Fibroblast of gingiva (primary cell): ENCODE measurements around the gene TSPEAR.

ENCODE experiments used
- DNase-seq: peaks from one replicate; pipeline ENCODE4 v3.0.0-alpha.2; 2011; ENCODE audit warnings: low read depth

The TSPEAR gene

DNA sequence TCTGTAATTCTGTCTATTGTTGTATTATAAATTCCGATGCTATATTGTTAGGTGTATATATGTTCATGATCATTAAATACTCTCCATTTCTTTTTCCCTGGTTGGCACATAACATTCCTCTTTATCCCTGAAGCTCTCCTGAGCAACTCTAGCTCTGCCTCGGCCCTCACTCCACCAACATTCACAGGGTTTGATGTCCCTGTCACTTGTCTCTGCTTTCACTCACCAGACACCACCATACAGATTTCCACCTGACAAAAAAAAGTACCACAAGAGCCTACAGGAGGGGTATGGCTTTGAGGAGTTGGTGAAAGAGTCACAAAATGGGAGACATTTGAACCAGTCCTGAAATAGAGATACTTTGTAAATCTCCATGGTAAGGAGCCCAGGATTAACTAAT is 8.8 kb upstream of the TSPEAR start:
- no peak for DNase-seq

DNA sequence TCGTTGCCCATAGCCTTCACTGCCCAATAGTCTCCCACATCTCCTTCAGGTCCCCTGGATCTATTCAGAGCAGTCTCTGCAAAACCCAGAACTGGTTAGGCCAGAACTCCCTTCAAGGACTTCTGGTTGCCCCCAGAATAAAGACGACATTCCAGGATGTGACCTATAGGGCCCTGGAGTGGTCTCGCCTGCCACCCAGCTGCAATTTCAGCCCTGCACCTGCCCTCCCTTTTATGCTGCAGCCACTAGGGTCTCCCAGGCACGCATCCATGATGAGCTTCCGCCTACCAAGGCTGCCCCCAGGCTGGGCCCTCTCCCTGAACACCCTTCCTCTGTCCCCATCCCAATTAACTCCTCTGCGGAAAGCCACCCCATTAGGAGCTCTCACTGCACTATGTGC is 7.2 kb upstream of the TSPEAR start:
- DNase-seq, result no peak

DNA sequence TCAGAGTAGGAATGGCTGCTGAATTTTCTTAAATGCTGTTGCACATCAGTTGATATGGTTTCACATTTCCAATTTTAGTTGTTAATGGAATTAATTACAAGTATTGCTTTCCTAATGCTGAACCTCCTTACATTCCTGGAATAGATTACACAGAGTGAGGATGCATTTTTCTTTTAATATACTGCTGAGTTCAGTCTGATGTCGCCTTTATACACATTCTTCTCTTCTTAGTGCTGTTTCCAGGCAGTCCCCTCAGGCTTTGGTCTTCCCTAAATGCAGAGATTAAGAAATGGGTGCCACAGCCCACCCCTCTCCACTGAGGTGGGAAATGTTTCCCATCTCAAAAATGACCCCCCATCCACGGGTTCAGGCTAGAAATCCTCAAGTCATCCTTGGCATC is 6.7 kb upstream of the TSPEAR start:
- no peak for DNase-seq

DNA sequence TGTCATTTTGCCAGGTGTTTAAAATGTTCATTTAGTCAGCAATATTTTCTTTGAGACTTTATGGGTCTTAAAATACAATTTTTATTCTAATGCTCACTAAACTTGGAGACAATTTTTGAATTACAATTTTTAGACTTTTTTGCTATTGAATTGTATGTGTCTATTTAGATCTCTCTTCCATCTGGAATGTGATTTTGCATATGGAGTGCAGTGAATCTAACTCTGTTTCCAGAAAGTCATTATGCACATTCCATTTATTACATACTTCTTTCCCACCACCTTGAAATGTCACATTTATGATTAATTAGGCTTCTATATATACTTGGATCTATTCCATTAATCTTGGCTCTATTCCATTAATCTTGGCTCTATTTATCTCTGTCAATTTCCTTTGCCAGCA is 5.6 kb upstream of the TSPEAR start:
- no peak for DNase-seq

DNA sequence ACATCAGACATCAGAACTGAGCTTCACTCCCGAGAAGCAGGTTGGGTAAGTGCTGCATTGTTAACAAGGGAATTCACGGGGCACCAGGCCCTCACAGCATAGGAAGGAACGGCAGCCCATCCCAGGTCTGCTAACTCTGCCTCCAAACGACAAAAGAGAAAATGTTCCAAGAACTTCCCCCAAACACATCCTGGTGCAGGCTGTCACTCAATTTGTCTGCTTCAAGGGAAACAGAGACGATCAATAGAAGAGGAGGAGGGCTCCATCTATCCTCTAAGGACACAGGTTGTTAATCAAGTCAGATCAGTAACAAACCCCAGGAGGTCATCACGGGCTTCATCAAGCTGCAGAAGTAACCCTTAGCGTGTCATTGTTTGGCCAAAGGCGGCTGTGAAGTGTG is 3.5 kb upstream of the TSPEAR start:
- DNase-seq, result no peak

DNA sequence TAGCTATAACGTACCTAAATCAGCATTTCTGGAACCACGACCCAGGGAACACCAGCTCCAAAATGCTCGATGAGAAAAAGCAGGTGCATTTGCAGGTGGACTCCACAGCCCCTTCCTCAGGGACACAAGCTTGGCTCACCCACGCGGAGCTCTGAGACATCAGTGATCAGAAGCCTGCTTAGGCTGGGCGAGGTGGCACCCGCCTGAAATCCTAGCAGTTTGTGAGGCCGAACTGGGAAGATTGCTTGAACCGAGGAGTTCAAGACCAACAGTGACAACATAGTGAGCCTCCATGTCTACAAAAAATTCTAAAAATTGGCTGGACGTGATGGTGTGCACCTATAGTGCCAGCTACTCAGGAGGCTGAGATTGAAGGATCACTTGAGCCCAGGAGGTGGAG is 2.5 kb upstream of the TSPEAR start:
- DNase-seq, result no peak

DNA sequence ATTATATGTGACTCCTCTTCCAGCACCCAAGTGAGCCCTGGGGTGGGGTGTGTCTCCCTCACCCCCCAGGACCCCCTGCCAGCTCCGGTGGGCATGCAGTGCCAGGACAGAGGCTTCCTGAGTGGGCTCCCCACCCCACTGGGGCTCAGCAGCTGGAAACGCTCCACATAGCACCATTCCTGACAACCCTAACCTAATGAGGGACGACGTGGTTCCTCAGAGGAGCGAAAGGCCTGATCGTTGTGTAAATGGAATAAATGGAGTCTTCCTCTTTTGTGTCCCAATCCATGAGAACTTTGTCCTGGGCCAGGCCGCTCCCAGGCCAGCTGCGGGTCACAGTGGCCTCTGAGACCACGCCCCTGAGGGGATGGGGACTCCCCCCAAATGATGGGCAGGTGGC is 1.8 kb upstream of the TSPEAR start:
- no peak for DNase-seq

DNA sequence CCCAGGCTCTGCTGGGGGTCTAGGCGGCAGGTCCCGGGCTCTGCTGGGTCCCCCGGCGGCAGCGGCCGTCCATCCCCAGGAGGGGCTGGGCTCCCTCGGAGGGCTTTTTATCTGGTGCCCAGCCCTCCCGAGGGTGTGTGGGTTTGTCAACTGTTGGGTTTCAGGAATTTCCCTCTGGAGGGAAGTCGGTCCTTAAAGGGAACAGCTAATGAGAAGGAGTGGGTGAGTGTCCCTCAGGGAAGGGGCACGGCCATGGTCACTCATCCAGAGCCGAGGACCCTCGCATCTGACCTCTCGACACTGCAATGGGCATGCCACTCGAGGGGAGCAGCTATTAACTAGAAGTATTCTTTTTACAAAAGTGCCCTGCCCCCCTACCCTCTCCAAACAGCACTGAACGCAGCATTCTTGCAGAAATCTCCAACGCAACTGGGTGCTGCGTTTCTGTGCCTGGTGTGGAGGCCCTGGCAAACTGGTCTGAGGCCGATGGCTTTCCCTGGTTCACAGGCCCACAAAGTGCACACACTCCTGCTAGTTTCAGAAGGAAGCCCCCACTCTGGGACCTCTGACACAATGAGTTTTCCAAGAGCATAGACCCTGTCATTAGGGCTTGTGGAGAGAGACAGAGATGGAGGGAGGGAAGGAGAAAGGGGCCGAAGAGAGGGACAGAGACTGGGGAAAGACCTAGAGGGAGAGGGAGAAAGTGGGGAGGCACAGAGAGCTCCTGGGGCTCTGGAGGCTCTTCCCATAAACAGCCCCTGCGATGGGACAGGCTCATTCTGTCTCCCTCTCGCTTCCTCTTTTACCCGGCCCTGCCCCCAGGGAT is 1.0 kb upstream of the TSPEAR start:
- no peak for DNase-seq

DNA sequence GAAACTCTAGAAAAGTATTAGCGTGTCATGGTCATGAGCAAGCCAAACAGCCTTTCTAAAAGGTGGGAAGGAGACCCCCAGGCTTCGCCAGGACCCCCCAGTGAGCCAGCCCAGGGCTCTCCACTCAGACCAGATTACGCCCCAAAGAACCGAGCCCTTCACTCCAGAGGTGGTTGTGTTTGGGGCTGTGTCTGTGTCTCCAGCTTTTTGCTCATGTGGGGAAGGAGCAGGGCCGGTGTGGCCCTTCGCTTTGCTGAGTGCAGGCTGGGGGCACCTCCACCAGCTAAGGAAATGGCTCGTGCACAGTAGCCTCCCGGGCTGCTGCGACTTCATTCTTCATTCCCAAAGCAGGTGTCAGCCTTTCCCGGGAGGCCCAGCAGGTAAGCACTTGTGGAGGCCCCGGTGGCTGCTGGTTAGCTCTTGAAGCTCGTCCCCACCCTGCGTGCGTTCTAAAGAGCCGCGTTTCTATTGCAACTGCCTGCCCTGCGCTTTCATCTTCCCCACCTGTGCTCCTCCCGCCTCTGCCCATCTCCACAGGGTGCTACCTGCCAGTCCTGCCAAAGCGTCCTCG is 531 bp downstream of the TSPEAR start:
- DNase-seq, result no peak

DNA sequence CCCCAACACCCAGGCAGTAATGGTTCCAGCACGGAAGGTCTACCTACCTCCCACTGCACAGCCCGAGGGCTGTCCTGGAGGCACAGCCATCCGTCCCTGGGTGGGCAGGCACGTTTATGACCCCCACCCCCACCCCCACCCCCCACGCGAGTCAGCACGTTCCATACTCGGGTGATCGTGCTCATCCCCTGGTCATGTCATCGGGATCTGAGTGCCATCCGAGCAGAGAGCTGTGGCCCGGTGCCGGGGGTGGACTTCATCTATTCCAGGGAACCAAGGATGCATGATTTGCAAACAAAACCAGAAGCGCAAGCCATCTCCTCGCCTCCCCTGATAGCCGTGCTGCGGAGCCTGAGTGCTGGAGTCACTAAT is 1.1 kb downstream of the TSPEAR start:
- DNase-seq, result no peak

DNA sequence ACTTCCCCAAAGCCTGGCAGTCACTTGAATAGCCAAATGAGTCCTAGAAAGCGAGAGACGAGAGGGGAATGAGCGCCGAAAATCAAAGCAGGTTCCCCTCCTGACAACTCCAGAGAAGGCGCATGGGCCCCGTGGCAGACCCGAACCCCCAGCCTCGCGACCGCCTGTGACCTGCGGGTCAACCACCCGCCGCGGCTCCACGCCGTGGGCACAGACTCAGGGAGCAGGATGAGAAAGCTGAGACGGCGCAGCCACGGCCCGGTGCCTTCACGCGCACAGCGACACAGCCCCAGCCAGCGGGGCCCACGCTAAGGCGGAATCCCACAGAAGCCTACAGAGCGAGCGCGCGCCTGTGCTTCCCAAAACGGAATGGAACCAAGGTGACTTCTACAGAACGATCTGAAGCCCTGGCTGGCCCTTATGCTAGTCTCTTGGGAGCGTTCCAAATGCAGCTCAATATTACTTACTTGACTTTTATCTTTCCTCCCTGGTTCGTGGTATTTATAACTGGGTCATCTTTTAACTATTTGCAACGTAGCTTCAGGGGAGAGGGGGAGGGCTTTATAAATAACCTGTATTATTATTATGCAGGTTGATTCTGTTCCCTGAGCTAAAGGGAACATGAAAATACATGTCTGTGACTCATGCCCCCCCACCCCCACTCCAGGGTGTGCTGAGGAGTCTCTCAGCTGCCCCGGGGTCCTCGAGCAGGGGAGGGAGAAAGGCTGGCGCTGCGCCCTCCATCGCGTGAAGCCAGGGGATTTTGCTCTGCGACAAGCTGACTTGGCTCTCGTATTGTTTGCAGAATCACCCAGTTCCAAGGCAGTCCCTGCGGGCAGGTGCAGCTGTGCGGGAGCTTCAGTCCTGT is 1.7 kb downstream of the TSPEAR start:
- DNase-seq, result no peak

DNA sequence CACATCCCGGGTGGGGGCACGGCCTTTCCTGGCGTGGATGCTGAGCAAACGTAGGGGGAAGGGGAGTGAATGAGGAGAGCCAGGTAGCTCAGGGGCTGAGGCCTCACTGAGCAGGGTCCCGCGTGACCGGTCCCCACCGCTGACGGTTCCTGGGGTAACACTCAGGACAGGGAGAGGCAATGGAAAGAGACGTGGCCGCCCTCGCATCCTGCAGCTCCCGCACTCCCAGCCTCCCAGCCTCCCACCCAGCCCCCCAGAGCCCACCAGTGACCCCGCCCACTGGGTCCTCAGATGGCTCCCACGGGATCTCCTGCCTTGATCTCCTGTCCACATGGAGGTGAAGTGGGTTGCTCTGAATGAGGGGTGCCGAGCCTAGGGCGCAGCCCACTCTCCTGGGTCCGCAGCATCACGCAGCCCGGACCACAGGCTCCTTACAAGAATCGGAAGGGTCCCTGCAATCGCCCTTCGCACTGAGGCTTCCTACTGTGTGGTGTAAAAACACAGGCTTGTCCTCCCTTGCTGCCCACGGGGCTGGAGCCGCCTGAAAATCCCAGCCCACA is 2.4 kb downstream of the TSPEAR start:
- no peak for DNase-seq

DNA sequence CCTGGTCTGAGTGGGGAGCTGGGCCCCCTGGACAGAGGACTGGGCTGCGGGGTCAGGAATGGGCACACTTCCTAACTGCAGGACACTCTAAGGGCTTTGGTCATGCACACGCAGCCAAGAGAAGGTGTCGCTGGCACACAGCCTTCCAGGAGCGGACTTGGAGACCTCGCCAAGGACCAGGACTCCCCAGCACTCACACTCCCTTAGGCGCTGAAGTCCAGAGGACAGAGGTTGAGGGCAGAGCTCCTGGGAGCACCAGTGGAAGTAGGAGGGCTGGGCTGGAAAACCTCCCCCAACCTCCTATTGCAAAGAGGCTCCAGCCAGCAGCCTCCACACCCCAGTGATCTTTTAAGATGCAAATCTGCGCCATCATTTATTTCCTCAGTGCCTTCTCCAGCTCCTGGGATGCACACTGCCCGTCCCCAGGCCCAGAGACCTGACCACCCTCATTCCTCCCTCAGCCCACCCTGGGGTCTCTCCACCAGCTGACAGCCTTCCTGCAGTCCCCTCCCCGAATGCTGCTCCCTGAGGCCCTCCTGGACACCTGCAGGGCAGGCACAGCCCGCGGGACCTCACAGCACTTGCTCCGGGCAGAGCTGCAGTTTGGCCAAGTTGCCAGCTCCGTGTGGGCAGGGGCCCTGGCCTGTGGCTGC is 3.0 kb downstream of the TSPEAR start:
- DNase-seq, result no peak

DNA sequence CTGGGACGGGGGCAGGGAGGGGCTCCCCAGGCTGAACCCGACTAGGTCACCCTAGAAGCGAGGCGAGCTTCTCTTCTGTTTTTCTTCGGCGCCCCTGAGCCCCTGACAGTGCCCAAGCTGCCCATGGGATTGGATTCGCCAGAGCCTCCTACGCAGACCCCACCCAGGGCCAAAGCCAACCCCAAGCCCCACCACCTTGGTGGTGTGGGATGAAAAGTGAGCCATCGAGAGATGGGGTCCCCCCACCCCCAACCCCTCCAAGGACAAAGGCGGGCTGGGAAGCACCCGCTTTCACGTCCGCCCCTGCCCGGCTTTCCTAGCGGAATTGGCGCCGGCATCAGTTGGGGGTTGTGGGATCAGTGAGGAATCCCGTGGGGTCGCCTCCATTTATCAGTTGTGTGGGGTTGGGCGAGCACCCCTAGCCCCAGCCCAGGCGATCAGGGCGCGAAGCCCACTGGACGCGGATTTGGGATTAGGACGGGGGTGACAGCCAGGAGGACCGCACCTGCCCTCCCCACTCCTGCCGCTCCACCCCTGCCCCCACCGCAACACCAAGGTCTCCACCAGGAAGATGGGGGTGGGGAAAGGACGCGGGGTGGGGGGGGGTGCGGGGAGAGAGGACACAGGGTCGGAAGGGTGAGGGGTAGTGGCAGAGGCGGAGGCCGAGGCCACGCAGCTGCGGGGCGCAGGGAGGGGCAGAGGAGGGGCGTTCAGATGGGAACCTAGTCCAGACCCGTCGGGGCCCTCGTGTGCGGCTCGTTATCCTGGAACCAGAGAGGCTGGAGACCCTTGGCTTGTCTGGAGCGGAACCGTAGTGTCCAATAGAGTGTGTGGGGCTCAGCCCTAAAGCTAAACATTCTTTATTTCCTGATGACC is 4.4 kb downstream of the TSPEAR start:
- no peak for DNase-seq

DNA sequence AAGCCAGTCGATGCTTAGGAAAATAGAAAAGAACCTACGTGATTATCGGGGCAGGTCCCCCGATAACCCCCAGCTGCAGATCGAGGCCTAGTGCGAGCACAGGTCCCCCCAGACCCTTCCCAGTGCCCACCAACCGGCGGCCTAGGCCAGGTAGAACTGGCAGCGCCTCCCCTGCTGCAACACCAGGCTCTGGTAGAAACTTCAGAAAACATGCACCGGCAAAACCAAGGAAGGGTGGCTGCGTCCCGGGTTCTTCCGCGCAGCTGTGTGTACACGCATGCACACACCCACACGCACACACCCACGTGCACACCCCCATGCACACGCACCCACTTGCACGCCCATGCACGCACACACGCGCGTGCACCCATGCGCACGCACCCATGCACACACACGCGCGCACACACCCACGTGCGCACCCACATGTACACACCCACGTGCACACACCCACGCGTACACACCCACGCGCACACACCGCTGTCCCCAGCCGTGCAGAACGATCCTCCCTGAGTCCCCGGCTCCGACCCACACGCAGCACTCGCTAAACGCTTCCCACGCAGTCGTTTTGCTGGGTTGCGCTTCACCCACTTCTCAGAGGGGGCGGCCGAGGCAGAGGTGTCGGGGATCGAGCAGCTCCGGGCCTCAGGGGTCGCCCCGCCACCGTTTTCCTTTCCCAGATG is 5.2 kb downstream of the TSPEAR start:
- no peak for DNase-seq

DNA sequence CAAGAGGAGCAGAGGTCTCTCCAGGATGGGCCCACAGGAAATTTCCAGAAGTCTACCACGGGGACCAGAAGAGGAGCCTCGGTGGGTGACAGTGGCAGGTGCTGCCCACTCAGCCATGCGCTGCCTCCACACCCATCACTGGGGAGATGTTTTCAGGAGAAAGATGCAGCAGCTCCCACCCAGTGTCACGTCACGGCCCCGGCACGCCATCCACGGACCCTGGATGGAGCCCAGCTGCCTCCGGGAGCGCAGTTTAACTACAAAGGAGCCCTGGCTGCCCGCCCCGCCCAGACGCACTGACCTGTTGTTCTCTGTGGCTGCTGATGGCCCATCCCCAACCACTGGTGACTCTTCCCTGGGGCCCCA is 6.8 kb downstream of the TSPEAR start:
- DNase-seq, result no peak

DNA sequence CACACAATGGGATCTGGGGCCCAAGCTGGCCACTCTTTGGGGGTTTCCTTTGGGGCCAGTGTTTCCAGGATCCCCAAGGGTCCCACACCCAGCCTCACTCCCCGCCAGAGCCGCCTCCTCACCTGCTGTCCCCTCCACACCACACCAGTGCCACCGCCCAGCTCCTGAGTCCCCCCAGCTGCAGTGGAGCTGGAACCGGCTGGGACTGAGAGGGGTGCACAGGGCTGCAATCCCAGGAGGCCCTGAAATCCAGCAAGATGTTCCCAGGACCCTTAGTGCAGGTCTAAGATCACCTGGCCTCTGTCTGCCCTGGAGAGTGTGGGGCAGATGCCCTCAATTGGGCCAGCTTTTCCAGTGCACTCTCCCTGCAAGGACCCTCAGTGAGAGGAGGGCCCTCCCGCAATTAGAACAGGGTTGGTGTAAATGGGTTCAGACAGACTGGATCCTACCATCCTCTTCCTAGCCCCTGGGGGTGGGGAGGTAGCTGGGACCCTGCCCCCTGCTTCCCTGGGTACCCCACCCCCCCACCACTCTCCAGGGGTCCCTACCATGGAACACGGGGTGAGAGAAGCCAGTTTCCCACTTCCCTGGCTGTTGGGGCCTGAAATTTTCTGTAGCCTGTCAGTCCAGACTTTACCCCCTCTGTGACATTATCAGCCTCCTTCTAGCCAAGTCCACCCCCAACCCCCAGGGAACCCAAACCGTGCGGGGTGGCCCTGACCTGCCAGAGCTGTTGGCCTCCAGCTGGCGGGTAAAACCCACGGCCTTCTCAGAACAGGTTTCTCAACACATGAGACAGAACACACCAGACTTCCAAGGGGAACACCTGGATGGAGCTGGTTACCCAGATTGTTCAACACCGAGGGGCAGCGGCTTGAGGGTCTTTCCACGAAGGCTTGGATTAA is 7.4 kb downstream of the TSPEAR start:
- DNase-seq, result no peak

DNA sequence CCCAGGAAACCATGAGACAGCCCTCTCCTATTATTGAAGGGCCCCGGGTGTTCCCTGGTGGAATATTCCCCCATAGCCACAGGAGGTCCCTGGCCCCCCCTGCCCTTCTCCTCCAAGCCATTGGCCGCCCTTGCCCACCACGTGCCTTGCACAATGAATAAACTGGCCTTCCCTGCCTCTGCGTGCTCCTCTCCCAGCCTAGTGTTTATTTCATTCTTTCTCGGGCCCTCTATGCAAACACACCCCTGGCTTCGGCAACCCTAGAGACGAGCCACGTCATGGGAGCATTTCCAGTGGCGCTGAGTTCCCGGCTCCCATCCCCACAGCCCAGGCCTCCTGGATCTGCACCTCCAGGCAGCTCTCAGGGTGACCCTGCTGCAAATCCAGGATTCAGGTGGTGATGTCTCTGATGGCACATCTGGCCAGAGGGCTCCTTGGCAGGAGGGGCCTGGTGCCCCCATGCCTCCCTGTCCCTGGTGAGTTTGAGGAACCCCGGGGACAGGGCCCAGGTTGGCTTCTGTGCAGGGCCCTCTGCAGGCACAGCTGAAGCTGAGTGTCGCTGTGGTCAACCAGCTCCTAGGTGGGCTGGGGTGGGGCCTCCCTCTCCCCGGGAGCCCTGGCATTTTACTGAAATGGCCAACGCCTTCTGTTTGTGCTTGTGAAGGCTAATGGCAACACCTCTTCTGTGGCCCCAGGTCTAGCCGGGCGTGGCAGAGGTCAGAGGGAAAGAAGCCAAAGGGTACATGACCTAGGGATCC is 8.2 kb downstream of the TSPEAR start:
- no peak for DNase-seq
